GM18873 (cell line): ENCODE results near the gene VIT.

Experiments used
- ATAC-seq: cut with Tn5 transposase; IDR thresholded peaks from one replicate; pipeline ENCODE4 v1.9.1; 2021; ENCODE audit warnings: mild to moderate bottlenecking, moderate library complexity, moderate number of reproducible peaks; ENCODE audit not compliant: unreplicated experiment, low FRiP score

The VIT gene

DNA sequence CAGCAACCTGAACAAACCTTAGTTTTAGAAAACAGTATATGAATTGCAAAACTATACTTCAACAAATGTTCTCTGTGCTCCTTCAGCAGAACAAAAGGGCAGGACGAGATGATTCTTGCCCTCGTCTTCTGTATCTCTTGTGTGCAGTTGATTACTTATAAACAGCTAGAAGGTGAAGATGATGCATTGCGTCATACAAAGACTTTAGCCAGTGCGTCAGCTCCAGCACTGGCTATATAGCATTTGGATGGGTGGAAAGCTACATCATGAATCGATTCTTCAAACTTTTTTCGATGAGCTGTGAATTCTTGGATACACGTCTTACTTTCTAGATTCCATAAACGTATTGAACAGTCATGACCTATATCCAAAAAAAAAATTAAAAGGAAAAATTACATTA lies 152.8 kb downstream of the VIT start:
- no peak for ATAC-seq

DNA sequence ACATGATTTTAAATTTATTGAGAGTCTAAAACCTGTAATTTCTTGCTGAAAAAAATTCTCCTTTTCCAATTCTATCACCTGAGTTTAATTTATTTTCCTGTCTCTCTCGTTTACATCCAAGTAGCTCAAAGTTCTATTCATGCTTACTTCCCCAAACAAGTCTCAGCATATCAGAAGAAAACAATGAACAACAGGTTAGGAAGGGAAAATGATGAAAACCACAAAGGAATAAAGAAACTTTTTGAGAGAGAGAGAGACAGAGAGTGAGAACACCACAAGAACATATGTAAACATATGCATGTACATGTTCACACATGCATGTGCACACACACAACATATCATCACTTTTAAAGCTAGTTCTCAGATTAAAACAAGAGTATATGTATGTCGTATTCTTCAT lies 157.7 kb downstream of the VIT start:
- no peak for ATAC-seq

DNA sequence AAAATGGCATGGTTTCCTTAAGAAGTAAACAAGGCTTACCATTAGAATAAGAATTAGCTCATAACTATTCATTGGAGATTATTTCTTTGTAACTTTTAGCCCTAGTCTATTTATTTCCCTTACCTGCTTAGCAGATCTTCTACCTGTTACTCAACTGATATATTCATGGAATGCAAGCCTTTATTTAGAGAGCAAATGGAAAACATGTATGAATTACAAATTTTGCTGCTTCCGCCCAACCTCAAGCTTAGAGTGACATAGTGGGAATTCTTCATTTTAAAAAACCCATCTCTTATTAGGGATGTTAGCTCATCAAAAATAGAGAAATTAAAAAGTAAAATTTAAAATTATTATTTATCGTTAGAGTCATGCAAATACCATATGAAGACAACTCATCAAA lies 158.9 kb downstream of the VIT start:
- ATAC-seq = no peak

DNA sequence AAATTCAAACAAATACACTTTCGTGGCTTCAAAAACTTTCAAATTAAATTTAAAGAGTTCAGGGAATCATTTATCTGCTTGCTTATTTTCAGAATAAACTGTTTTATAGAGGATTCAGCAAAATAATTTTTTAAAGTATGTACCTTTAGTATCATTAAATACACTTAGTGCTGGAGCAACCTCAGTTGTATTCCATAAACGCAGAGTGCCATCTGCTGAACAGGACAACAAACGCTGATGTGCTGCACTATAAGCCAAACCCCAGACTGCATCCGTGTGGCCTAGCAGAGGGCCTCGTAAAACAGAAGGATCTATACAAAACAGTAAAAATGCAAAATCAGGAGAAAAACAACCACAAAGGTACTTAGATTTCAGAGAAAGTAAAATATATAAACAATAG lies 161.2 kb downstream of the VIT start:
- no peak for ATAC-seq

DNA sequence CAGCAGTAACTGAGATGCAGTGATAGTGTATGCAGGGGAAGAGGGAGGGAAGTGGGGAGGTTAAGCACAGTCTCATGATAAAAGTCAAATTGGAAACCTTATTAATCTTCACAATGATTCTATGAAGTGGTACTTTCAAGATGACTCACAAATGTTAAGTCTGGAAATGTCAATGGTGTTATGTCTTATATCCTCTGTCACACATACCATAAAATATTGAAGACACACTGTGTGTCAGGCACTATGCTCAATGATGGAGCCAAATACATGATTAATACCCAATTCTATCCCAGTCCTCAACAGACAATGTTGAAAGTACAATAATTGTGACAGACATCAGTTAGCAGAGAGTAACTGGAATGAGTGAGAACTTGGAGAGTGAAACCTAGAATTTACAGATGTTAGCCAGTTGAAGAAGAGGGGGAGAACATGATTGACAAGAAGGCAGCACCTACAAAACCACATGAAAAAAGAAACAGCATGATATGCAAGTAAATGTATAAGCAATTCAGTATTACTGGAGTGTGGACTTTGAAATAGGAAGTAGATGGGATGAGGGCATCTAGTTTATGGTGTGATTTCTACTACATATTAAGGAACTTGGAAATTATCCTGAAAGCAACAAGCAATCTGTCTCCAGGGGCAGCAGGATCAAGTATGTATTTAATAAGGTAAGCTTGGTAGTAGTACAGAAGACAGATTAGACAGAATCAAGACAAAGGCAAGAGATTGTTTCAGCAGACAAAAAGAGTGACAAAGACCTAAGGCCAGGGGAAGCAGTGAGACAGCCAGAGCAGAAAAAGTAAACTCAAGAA lies 162.3 kb downstream of the VIT start:
- no peak for ATAC-seq

DNA sequence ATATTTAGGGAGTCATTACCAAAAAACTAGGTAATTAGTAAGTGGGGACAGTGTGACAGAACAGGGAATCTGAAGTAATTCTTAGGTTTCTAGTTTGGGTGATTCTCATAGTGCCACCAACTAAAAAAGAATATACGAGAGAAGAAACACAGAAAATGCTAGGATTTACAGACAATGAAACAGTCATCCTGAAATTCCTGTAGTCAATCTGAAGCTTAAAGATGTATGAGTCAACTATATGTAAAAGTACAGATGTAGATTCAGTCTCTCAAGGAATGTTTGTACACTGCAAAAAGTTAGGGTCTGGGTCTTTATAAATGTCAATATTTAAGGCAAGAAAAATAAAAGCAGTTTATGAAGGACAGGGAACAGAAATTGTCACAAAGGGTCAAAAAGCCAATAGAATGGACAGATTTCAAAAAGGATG lies 162.9 kb downstream of the VIT start:
- no peak for ATAC-seq

DNA sequence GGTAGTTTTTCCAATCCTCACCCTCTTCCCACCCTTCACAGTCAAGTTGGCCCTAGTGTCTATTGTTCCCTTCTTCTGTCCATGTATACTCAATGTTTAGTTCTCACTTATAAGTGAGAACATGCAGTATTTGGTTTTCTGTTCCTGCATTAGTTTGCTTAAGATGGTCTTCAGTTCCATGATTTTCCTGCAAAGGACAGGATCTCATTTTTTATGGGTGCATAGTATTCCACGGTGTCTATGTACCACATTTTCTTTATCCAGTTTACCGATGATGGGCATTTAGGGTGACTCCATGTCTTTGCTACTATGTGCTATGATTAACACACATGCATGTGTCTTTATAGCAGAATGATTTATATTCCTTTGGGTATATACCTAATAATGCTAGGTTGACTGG lies 165.4 kb downstream of the VIT start:
- ATAC-seq = no peak
